ENCODE measurements around the gene TMEM45A. TPM values are rescaled to one million over a fixed set of nuclear protein-coding genes. Genes with fewer than 3 reads are reported as not detected.
"Not testable (repeated sequence)": the region's sequence is repeated elsewhere in the genome, so short reads cannot be mapped to it uniquely, and the experiment has no call there.

Gene TMEM45A
- total and polyA plus RNA-seq, 2 donors (not counting 3 experiments of a cell fraction or from before 2014, with no cell fraction given) = 5.6 to 8.6 TPM

DNA sequence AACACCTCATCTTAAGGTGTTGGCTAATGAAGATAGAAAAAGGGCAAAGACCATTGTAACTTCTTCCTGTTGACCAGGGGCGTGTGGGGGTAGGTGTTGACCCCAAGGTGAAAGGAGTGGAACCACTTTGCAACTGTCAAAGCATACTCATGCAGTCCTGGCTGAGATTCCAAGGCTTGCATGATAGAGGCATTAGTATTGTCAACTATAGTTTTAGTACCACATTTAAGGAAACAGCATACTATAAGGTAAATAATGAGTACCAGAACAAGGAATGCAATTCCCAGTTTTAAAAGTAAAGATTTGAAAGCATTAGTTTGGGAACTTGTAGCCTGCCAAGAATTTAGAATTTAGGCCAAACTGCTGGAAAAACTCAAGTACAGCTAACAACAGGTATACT lies 89.2 kb downstream of the TMEM45A start:
- Histone ChIP-seq H3K9ac (replicated peaks; ENCODE audit: extremely low read depth, insufficient read depth, low read length) (no peak overlapping the region), H3K79me2 (ENCODE audit: control insufficient read depth, insufficient read depth, low read length) (no peaks in the 10 kb centered on the region), H3K27me3 (ENCODE audit: control insufficient read depth in 2 of 2, insufficient read depth in 2 of 2, low read length in 2 of 2) (no peaks in the 10 kb centered on the region), H2AFZ (ENCODE audit: low read depth, low read length) (no peak overlapping the region), H4K20me1 (replicated peaks; ENCODE audit: control insufficient read depth, extremely low read depth, insufficient read depth, low read length) (no peaks in the 10 kb centered on the region), H3K4me2 (ENCODE audit: insufficient read depth, low read length) (no peak overlapping the region), H3K27ac (ENCODE audit: insufficient read depth, low read depth, low read length) (no peak overlapping the region), H3K4me1 (ENCODE audit: control insufficient read depth, extremely low read depth, insufficient read depth, low read length) (no peaks in the 10 kb centered on the region), H3K9me1 (replicated peaks; ENCODE audit: control insufficient read depth, extremely low read depth, insufficient read depth, low read length) (no peaks in the 10 kb centered on the region), H3K9me3 (replicated peaks; ENCODE audit: control insufficient read depth, insufficient read depth, low read length) (no peaks in the 10 kb centered on the region), H3K36me3 (ENCODE audit: control insufficient read depth in 2 of 2, extremely low read depth in 1 of 2, insufficient read depth in 2 of 2, low read length in 2 of 2) (no peaks in the 10 kb centered on the region), H3K4me3 (replicated peaks in 1 of 3; ENCODE audit: insufficient read depth in 1 of 3, low read depth in 1 of 3, low read length in 3 of 3) (no peak overlapping the region)
- BruUV-seq (replicated peaks) = no TSS peak
- dilution Hi-C loops (cut with MboI; ENCODE audit: extremely low pct_ligation_motif_present, low sequenced_read_pairs) (no loop called here), intact Hi-C loops (cut with micrococcal nuclease) (no loop called here)
- no peak for TF ChIP-seq POLR2AphosphoS5 (IDR thresholded peaks at IDR 0.05; ENCODE audit: insufficient read depth, low read depth, low read length)
- TF ChIP-seq JUN (IDR thresholded peaks at IDR 0.05; ENCODE audit: borderline replicate concordance, insufficient read depth, insufficient read length, low read depth) = no peak
- TF ChIP-seq, protein P1, sequence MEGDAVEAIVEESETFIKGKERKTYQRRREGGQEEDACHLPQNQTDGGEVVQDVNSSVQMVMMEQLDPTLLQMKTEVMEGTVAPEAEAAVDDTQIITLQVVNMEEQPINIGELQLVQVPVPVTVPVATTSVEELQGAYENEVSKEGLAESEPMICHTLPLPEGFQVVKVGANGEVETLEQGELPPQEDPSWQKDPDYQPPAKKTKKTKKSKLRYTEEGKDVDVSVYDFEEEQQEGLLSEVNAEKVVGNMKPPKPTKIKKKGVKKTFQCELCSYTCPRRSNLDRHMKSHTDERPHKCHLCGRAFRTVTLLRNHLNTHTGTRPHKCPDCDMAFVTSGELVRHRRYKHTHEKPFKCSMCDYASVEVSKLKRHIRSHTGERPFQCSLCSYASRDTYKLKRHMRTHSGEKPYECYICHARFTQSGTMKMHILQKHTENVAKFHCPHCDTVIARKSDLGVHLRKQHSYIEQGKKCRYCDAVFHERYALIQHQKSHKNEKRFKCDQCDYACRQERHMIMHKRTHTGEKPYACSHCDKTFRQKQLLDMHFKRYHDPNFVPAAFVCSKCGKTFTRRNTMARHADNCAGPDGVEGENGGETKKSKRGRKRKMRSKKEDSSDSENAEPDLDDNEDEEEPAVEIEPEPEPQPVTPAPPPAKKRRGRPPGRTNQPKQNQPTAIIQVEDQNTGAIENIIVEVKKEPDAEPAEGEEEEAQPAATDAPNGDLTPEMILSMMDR (IDR thresholded peaks at IDR 0.05; ENCODE audit: extremely low read depth in 1 of 2, insufficient read depth in 1 of 2, low read depth in 1 of 2, low read length in 2 of 2) = no peak
- TF ChIP-seq MYC (IDR thresholded peaks at IDR 0.05; ENCODE audit: low read depth, low read length) = no peak
- TF ChIP-seq POLR2A (IDR thresholded peaks at IDR 0.05; ENCODE audit: low read depth, low read length) = no peak
- TF ChIP-seq, protein P2, sequence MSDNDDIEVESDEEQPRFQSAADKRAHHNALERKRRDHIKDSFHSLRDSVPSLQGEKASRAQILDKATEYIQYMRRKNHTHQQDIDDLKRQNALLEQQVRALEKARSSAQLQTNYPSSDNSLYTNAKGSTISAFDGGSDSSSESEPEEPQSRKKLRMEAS (IDR thresholded peaks at IDR 0.05; ENCODE audit: insufficient read depth, insufficient read length) = no peak
- TF ChIP-seq GATA2 (IDR thresholded peaks at IDR 0.05; ENCODE audit: insufficient read depth, insufficient read length, low read depth, low read length) = no peak
- no peak for TF ChIP-seq EZH2 (IDR thresholded peaks at IDR 0.05; ENCODE audit: borderline replicate concordance, low read depth, low read length, severe bottlenecking)
- no peak for TF ChIP-seq FOS (IDR thresholded peaks at IDR 0.05; ENCODE audit: borderline replicate concordance, insufficient read depth, low read length)
- FAIRE-seq (no peak), DNase-seq (ENCODE audit: low read depth, low spot score) (no peak)
- ChIA-PET CTCF (interaction anchor here (1.4 to 2.3 kb wide), 2 partner anchors 10 to 119 kb away, joined by 4 to 5 read pairs; no protein-coding TSS in a partner anchor), POLR2A (no interaction called here)

DNA sequence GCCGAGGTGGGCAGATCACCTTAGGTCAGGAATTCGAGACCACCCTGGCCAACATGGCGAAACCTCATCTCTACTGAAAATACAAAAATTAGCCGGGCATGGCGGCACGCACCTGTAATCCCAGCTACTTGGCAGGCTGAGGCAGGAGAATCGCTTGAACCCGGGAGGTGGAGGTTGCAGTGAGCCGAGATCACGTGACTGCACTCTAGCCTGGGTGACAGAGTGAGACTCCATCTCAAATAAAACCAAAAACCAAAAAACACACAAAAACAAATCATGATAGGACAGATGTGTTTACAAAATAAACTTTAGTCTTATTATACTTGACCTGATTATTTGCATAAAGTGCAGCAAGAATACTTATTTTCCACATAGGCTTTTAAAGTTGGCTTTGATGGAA lies 89.7 kb downstream of the TMEM45A start:
- POLR2A ChIA-PET; H3K36me3 ChIP-seq (ENCODE audit: control insufficient read depth in 2 of 2, extremely low read depth in 1 of 2, insufficient read depth in 2 of 2, low read length in 2 of 2); H3K9ac ChIP-seq (replicated peaks; ENCODE audit: extremely low read depth, insufficient read depth, low read length); H3K4me2 ChIP-seq (ENCODE audit: insufficient read depth, low read length); H3K27me3 ChIP-seq (ENCODE audit: control insufficient read depth in 2 of 2, insufficient read depth in 2 of 2, low read length in 2 of 2); H4K20me1 ChIP-seq (replicated peaks; ENCODE audit: control insufficient read depth, extremely low read depth, insufficient read depth, low read length); DNase-seq (ENCODE audit: low read depth, low spot score); FAIRE-seq; H2AFZ ChIP-seq (ENCODE audit: low read depth, low read length); H3K9me1 ChIP-seq (replicated peaks; ENCODE audit: control insufficient read depth, extremely low read depth, insufficient read depth, low read length); BruUV-seq (replicated peaks); H3K4me3 ChIP-seq (replicated peaks in 1 of 3; ENCODE audit: insufficient read depth in 1 of 3, low read depth in 1 of 3, low read length in 3 of 3); H3K4me1 ChIP-seq (ENCODE audit: control insufficient read depth, extremely low read depth, insufficient read depth, low read length); H3K27ac ChIP-seq (ENCODE audit: insufficient read depth, low read depth, low read length); intact Hi-C loops (cut with micrococcal nuclease); dilution Hi-C loops (cut with MboI; ENCODE audit: extremely low pct_ligation_motif_present, low sequenced_read_pairs); H3K79me2 ChIP-seq (ENCODE audit: control insufficient read depth, insufficient read depth, low read length); H3K9me3 ChIP-seq (replicated peaks; ENCODE audit: control insufficient read depth, insufficient read depth, low read length): not testable (repeated sequence)
- CTCF ChIA-PET = interaction anchor here (1.8 kb wide), 1 partner anchor 120 kb away, joined by 7 read pairs; no protein-coding TSS in a partner anchor
